H1 (cell line): ENCODE data around the gene TMCC1. TPM values are rescaled to one million over a fixed set of nuclear protein-coding genes. Genes with fewer than 3 reads are reported as not detected.

ENCODE experiments used
- CTCF ChIA-PET: fragments of 300-600 bp; sonication (Branson Sonifier 250); formaldehyde crosslinking; loops from one replicate; lab custom pipeline; 2021; ENCODE audit not compliant: partially characterized antibody; lab: Charles Lee
- POLR2A ChIA-PET: fragments of 300-600 bp; sonication (Branson Sonifier 250); formaldehyde crosslinking; loops from one replicate; lab custom pipeline; 2021; ENCODE audit warnings: inconsistent platforms; ENCODE audit not compliant: partially characterized antibody; lab: Charles Lee
- DNase-seq, 2 experiments: peaks; one replicate each; pipeline versions ENCODE4 v3.0.0 to v3.0.0-alpha.2; 2010 to 2022; ENCODE audit warnings: low spot score in 2 of 2, low read depth in 1 of 2, mixed read lengths in 1 of 2
- FAIRE-seq: peaks from 2 replicates; lab custom pipeline; 2011; peaks lifted over from hg19 to GRCh38; lab: Jason Lieb, UNC
- H2AFZ ChIP-seq: 2 replicates; pipeline ENCODE4 v1.8.1; 2012; ENCODE audit warnings: low read length, inconsistent platforms
- H2AK5ac ChIP-seq: 2 replicates; pipeline ENCODE4 v1.6.1; 2013; ENCODE audit warnings: low read depth, low read length
- H2BK120ac ChIP-seq: replicated peaks from 2 replicates; pipeline ENCODE3; 2013; ENCODE audit warnings: low read depth, low read length, inconsistent platforms
- H2BK12ac ChIP-seq: 2 replicates; pipeline ENCODE4 v1.6.1; 2013; ENCODE audit warnings: low read depth, low read length
- H2BK15ac ChIP-seq: 2 replicates; pipeline ENCODE4 v1.6.1; 2013; ENCODE audit warnings: low read length
- H2BK20ac ChIP-seq: 2 replicates; pipeline ENCODE4 v1.6.1; 2013; ENCODE audit warnings: low read length
- H2BK5ac ChIP-seq: 2 replicates; pipeline ENCODE4 v1.6.1; 2013; ENCODE audit warnings: low read depth, low read length
- H3K14ac ChIP-seq: 2 replicates; pipeline ENCODE4 v1.6.1; 2013; ENCODE audit warnings: inconsistent platforms; ENCODE audit not compliant: insufficient read length
- H3K18ac ChIP-seq: 2 replicates; pipeline ENCODE4 v1.6.1; 2013; ENCODE audit warnings: low read length; ENCODE audit errors: extremely low read depth
- H3K23ac ChIP-seq: 2 replicates; pipeline ENCODE4 v1.6.1; 2013; ENCODE audit warnings: inconsistent platforms; ENCODE audit not compliant: insufficient read length
- H3K23me2 ChIP-seq: 2 replicates; pipeline ENCODE4 v1.6.1; 2013; ENCODE audit warnings: low read depth, low read length
- H3K27ac ChIP-seq: 2 replicates; pipeline ENCODE4 v1.6.1; 2011; ENCODE audit warnings: low read depth, low read length, inconsistent platforms
- H3K27me3 ChIP-seq, 4 experiments: replicated peaks in 1 of 4; 1 replicate in 1 of 4; 2 replicates in 3 of 4; pipeline versions ENCODE4 v1.6.1 to v1.8.1; 2011 to 2013; ENCODE audit warnings: low read length in 3 of 4, mild to moderate bottlenecking in 3 of 4, inconsistent platforms in 2 of 4, mixed read lengths in 2 of 4, moderate library complexity in 1 of 4; ENCODE audit not compliant: control insufficient read depth in 3 of 4, insufficient read depth in 3 of 4; ENCODE audit errors: extremely low read depth in 1 of 4
- H3K36me3 ChIP-seq, 4 experiments: 2 replicates each; pipeline versions ENCODE4 v1.6.1 to v1.8.1; 2011 to 2013; ENCODE audit warnings: mild to moderate bottlenecking in 4 of 4, low read length in 3 of 4, moderate library complexity in 2 of 4, control low read depth in 1 of 4, inconsistent platforms in 1 of 4; ENCODE audit not compliant: insufficient read depth in 4 of 4, control insufficient read depth in 2 of 4
- H3K4ac ChIP-seq: replicated peaks from 2 replicates; pipeline ENCODE3; 2013; ENCODE audit warnings: low read length, low read depth, mixed read lengths, inconsistent platforms; ENCODE audit not compliant: insufficient read length
- H3K4me1 ChIP-seq, 4 experiments: replicated peaks in 1 of 4; 1 replicate in 1 of 4; 2 replicates in 3 of 4; pipeline versions ENCODE4 v1.6.1 to v1.8.1; 2011 to 2013; ENCODE audit warnings: low read length in 3 of 4, inconsistent platforms in 2 of 4, mixed read lengths in 1 of 4; ENCODE audit not compliant: insufficient read depth in 4 of 4, control insufficient read depth in 3 of 4
- H3K4me2 ChIP-seq, 2 experiments: 2 replicates each; pipeline versions ENCODE4 v1.6.1 to v1.8.1; 2011 to 2013; ENCODE audit warnings: low read depth in 2 of 2, low read length in 2 of 2, control low read depth in 1 of 2, inconsistent platforms in 1 of 2, mild to moderate bottlenecking in 1 of 2; ENCODE audit not compliant: insufficient read depth in 1 of 2
- H3K4me3 ChIP-seq, 4 experiments: fragments of 200-600, 300-600 bp in 1 of 4; sonication (generic), shearing (Covaris generic), sonication (Bioruptor Twin) in 1 of 4; 2 replicates each; pipeline versions ENCODE4 v1.5.1 to v1.8.1; 2011 to 2016; ENCODE audit warnings: low read length in 4 of 4, low read depth in 3 of 4, control low read depth in 2 of 4, inconsistent platforms in 2 of 4, mild to moderate bottlenecking in 2 of 4, mixed read lengths in 1 of 4, moderate library complexity in 1 of 4; ENCODE audit not compliant: insufficient read depth in 2 of 4; ENCODE audit errors: extremely low read depth in 1 of 4
- H3K56ac ChIP-seq: replicated peaks from 2 replicates; pipeline ENCODE3; 2013; ENCODE audit warnings: low read depth, mild to moderate bottlenecking, mixed read lengths, low read length, inconsistent platforms; ENCODE audit not compliant: insufficient read length
- H3K79me1 ChIP-seq: 2 replicates; pipeline ENCODE4 v1.6.1; 2013; ENCODE audit warnings: low read depth, low read length, control low read depth
- H3K79me2 ChIP-seq, 2 experiments: 2 replicates each; pipeline versions ENCODE4 v1.6.1 to v1.8.1; 2012 to 2013; ENCODE audit warnings: low read length in 2 of 2, mild to moderate bottlenecking in 2 of 2, inconsistent platforms in 1 of 2; ENCODE audit not compliant: insufficient read depth in 2 of 2, control insufficient read depth in 1 of 2
- H3K9ac ChIP-seq, 4 experiments: replicated peaks in 1 of 4; 1 replicate in 1 of 4; 2 replicates in 3 of 4; pipeline versions ENCODE4 v1.6.1 to v1.8.1; 2011 to 2013; ENCODE audit warnings: low read depth in 3 of 4, low read length in 3 of 4, control low read depth in 2 of 4, mild to moderate bottlenecking in 2 of 4, moderate library complexity in 2 of 4, inconsistent platforms in 1 of 4; ENCODE audit errors: extremely low read depth in 1 of 4
- H3K9me3 ChIP-seq, 2 experiments: 2 replicates each; pipeline versions ENCODE4 v1.6.1 to v1.8.1; 2012 to 2013; ENCODE audit warnings: mild to moderate bottlenecking in 2 of 2, moderate library complexity in 2 of 2, control low read depth in 1 of 2, inconsistent platforms in 1 of 2, low read depth in 1 of 2, low read length in 1 of 2, mixed read lengths in 1 of 2; ENCODE audit not compliant: insufficient read depth in 2 of 2
- H4K20me1 ChIP-seq, 2 experiments: replicated peaks in 1 of 2; 2 replicates each; pipeline versions ENCODE3 to v1.8.1; 2011 to 2013; ENCODE audit warnings: inconsistent platforms in 2 of 2, low read length in 2 of 2, mild to moderate bottlenecking in 1 of 2; ENCODE audit not compliant: insufficient read depth in 2 of 2, control insufficient read depth in 1 of 2
- H4K5ac ChIP-seq: 2 replicates; pipeline ENCODE4 v1.6.1; 2013; ENCODE audit warnings: low read length, low read depth, mixed read lengths, inconsistent platforms; ENCODE audit not compliant: insufficient read length
- H4K8ac ChIP-seq: 2 replicates; pipeline ENCODE4 v1.8.0; 2013; ENCODE audit warnings: mild to moderate bottlenecking, moderate library complexity, low read length, inconsistent platforms; ENCODE audit not compliant: insufficient read depth; ENCODE audit errors: extremely low read depth
- H4K91ac ChIP-seq: replicated peaks from 2 replicates; pipeline ENCODE3; 2013; ENCODE audit warnings: low read length, mixed read lengths, inconsistent platforms; ENCODE audit not compliant: insufficient read length
- BACH1 ChIP-seq: IDR thresholded peaks from 2 replicates; pipeline ENCODE4 v1.6.1; 2012; ENCODE audit warnings: low read length, improper control_type of control experiment
- EGR1 ChIP-seq: IDR thresholded peaks from 2 replicates; pipeline ENCODE4 v1.6.1; 2011; ENCODE audit warnings: low read depth, low read length, borderline replicate concordance
- GABPA ChIP-seq: IDR thresholded peaks from 2 replicates; pipeline ENCODE4 v1.6.1; 2011; ENCODE audit warnings: mild to moderate bottlenecking, low read length, moderate library complexity, borderline replicate concordance; ENCODE audit not compliant: insufficient read depth
- KDM1A ChIP-seq: fragments of 200-600, 300-600 bp; sonication (generic); IDR thresholded peaks from 2 replicates; pipeline ENCODE4 v1.7.1; 2016; ENCODE audit warnings: mild to moderate bottlenecking, low read length, borderline replicate concordance
- MAFK ChIP-seq: IDR thresholded peaks from 2 replicates; pipeline ENCODE4 v1.6.1; 2012; ENCODE audit warnings: low read depth, mild to moderate bottlenecking, improper control_type of control experiment, low read length
- NRF1 ChIP-seq: IDR thresholded peaks from 2 replicates; pipeline ENCODE4 v1.6.1; 2011; ENCODE audit warnings: mild to moderate bottlenecking, low read depth, low read length, improper control_type of control experiment
- POLR2AphosphoS5 ChIP-seq: IDR thresholded peaks from 2 replicates; pipeline ENCODE4 v1.6.1; 2011; ENCODE audit warnings: low read depth, low read length
- RNF2 ChIP-seq: fragments of 200-900, 300-1000 bp; sonication (generic); IDR thresholded peaks from 2 replicates; pipeline ENCODE4 v1.7.1; 2016; ENCODE audit warnings: borderline replicate concordance, low read depth, mild to moderate bottlenecking, antibody characterized with exemption, low read length; ENCODE audit not compliant: poor library complexity, severe bottlenecking; ENCODE audit errors: missing control alignments
- SIN3A ChIP-seq, 2 experiments: IDR thresholded peaks in 1 of 2; conservative IDR thresholded peaks in 1 of 2; 2 replicates each; pipeline ENCODE4 v1.6.1; 2011 to 2012; ENCODE audit warnings: low read length in 2 of 2, improper control_type of control experiment in 1 of 2, low read depth in 1 of 2, mild to moderate bottlenecking in 1 of 2
- SP1 ChIP-seq: IDR thresholded peaks from 2 replicates; pipeline ENCODE4 v1.6.1; 2011; ENCODE audit warnings: low read depth, low read length
- SRF ChIP-seq: IDR thresholded peaks from 2 replicates; pipeline ENCODE4 v1.6.1; 2011; ENCODE audit warnings: mild to moderate bottlenecking, low read depth, low read length, moderate library complexity
- TBP ChIP-seq: IDR thresholded peaks from 2 replicates; pipeline ENCODE4 v1.6.1; 2011; ENCODE audit warnings: low read depth, low read length, improper control_type of control experiment
- WGBS, 2 experiments: shearing (Covaris generic) in 1 of 2; methylation state at CpG; one replicate each; pipeline versions ENCODE4 v1.1.6 to v1.1.7; 2013 to 2015; ENCODE audit warnings: low lambda C conversion rate in 2 of 2, mixed read lengths in 2 of 2, inconsistent platforms in 1 of 2, low coverage in 1 of 2, missing lambda C conversion rate in 1 of 2; ENCODE audit not compliant: insufficient replicate concordance in 2 of 2, insufficient coverage in 1 of 2, insufficient read length in 1 of 2; ENCODE audit errors: extremely low coverage in 1 of 2, missing lambda C conversion rate in 1 of 2; 5-methylcytosine and 5-hydroxymethylcytosine counted together
- polyA plus RNA-seq, 7 experiments: library from polyadenylated mRNA; depleted of rRNA in 3 of 7; stranded (reverse) in 5 of 7; unstranded in 2 of 7; fragments of >200 nt in 5 of 7; fragments of 200-250 nt in 2 of 7; gene quantifications; 1 replicate in 5 of 7; 2 replicates in 1 of 7; 4 replicates in 1 of 7; pipeline versions ENCODE4 v1.2.1 to v1.2.3, GENCODE V29; 2011 to 2013; ENCODE audit warnings: missing spikeins in 2 of 7, mixed read lengths in 2 of 7
- total RNA-seq: library from RNA; stranded (reverse); fragmentation: NEBNext Ultra II Directional; extraction: Animal tissue kit (Norgen Biotek cat#: 25700); gene quantifications from 2 replicates; pipeline ENCODE4 v1.2.1, GENCODE V29; 2021
- TF ChIP-seq, protein P1 (sequence below): IDR thresholded peaks from 2 replicates; pipeline ENCODE4 v1.6.1; 2012; ENCODE audit warnings: inconsistent platforms
- TF ChIP-seq, protein P2 (sequence below): IDR thresholded peaks from 2 replicates; pipeline ENCODE4 v1.6.1; 2011; ENCODE audit warnings: low read depth, mild to moderate bottlenecking, low read length; ENCODE audit not compliant: insufficient read depth

The TMCC1 gene
- total and polyA plus RNA-seq, 2 of the 8 experiments (the other 6 are each of a cell fraction or from before 2014, with no cell fraction given) = 10.4 to 27.1 TPM

DNA sequence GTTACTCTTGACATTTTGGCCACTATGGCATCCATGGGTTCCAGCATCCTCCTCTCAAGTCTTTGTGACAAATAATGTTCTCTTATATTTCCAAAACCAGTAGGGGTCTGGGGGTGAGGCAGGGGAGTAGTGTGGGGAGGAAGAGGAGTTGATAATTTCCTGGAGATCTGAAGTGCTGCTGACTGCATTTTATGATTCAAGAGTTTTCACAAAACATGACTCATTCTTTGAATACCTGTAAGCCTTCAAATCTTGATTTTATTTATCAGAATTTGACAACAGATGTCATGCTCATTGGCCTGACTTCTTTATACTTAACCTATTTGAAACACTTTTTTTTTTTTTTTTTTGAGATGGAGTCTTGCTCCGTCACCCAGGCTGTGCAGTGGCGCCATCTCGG is 188.2 kb downstream of the TMCC1 start:
- H3K18ac ChIP-seq = no peak overlapping the region
- POLR2A ChIA-PET = no interaction called here
- no peak overlapping the region for H3K4ac ChIP-seq
- H4K91ac ChIP-seq = no peak overlapping the region
- no peak overlapping the region for H3K4me3 ChIP-seq
- peaks cover 0 to 5% (median 2%) of the 10 kb centered on the region in 4 experiments; a peak in 2 of 7 replicates for H3K4me1 ChIP-seq
- H3K79me2 ChIP-seq = no peaks in the 10 kb centered on the region
- FAIRE-seq (no peak), DNase-seq (no peak)
- H4K20me1 ChIP-seq = peaks cover 0 to 2% of the 10 kb centered on the region in 2 experiments
- H3K79me1 ChIP-seq = no peaks in the 10 kb centered on the region
- H3K36me3 ChIP-seq = no peaks in the 10 kb centered on the region
- no peak overlapping the region for H2BK5ac ChIP-seq
- no peak overlapping the region for H3K4me2 ChIP-seq
- CTCF ChIA-PET = interaction anchor here (0.7 to 1.3 kb wide), 5 partner anchors 9 to 170 kb away, joined by 3 to 4 read pairs (median 3); no protein-coding TSS in a partner anchor
- no peaks in the 10 kb centered on the region for H3K9me3 ChIP-seq
- H3K9ac ChIP-seq = no peak overlapping the region
- H2BK12ac ChIP-seq = no peak overlapping the region
- H3K27ac ChIP-seq = no peak overlapping the region
- H4K5ac ChIP-seq = no peak overlapping the region
- H3K23ac ChIP-seq = no peak overlapping the region
- H3K23me2 ChIP-seq = no peaks in the 10 kb centered on the region
- no peaks in the 10 kb centered on the region for H3K27me3 ChIP-seq
- H3K56ac ChIP-seq = no peak overlapping the region
- H2BK20ac ChIP-seq = no peak overlapping the region
- H2BK120ac ChIP-seq = no peak overlapping the region
- H4K8ac ChIP-seq = no peak overlapping the region
- H2BK15ac ChIP-seq = no peak overlapping the region
- no peak overlapping the region for H2AFZ ChIP-seq
- no peak overlapping the region for H3K14ac ChIP-seq
- WGBS, 2 experiments = 92% methylated on average over 3 of the region's 3 CpGs; no CpG with 5 or more reads in 1 of the 2 experiments
- H2AK5ac ChIP-seq = no peak overlapping the region
- no peak for TF ChIP-seq SP1
- TF ChIP-seq BACH1 = no peak
- no peak for TF ChIP-seq KDM1A
- TF ChIP-seq SIN3A (conservative IDR thresholded peaks at IDR 0.05 in 1 of 2, IDR thresholded peaks at IDR 0.05 in 1 of 2; ENCODE audit: low read depth in 1 of 2, low read length in 2 of 2) = no peak
- no peak for TF ChIP-seq GABPA
- no peak for TF ChIP-seq MAFK
- TF ChIP-seq POLR2AphosphoS5 = no peak
- no peak for TF ChIP-seq NRF1
- no peak for TF ChIP-seq SRF
- no peak for TF ChIP-seq EGR1
- TF ChIP-seq RNF2 = no peak
- TF ChIP-seq, protein P1, sequence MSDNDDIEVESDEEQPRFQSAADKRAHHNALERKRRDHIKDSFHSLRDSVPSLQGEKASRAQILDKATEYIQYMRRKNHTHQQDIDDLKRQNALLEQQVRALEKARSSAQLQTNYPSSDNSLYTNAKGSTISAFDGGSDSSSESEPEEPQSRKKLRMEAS = no peak
- TF ChIP-seq TBP = no peak
- TF ChIP-seq, protein P2, sequence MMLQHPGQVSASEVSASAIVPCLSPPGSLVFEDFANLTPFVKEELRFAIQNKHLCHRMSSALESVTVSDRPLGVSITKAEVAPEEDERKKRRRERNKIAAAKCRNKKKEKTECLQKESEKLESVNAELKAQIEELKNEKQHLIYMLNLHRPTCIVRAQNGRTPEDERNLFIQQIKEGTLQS = no peak
